OCI-LY3 (cell line): Measurements from ENCODE around the gene PTPRD.
"Not testable (repeated sequence)": the region's sequence is repeated elsewhere in the genome, so short reads cannot be mapped to it uniquely, and the experiment has no call there.

ENCODE experiments used
- CTCF ChIP-seq: fragments of 200-600, 300-600 bp; sonication (generic); IDR thresholded peaks from 2 replicates; pipeline ENCODE4 v1.5.1; 2014; ENCODE audit warnings: antibody characterized with exemption, low read length, low read depth
- EZH2phosphoT487 ChIP-seq: fragments of 200-600 bp; shearing (Covaris generic); IDR thresholded peaks from 2 replicates; pipeline ENCODE4 v1.6.1; 2018; ENCODE audit warnings: antibody characterized with exemption, mixed run types, low read depth

- TF ChIP-seq CTCF, EZH2phosphoT487: not testable (repeated sequence)
Observed at GRCh38 chr9:10449201-10449617, 163.6 kb downstream of the PTPRD start.
